IPS-18c (cell line): ENCODE results near the gene LRRC27.
"Not testable (repeated sequence)": the region's sequence is repeated elsewhere in the genome, so short reads cannot be mapped to it uniquely, and the experiment has no call there.

Experiments used
- H3K4me3 ChIP-seq: 2 replicates; pipeline ENCODE4 v1.7.0; 2013; ENCODE audit warnings: low read depth, mild to moderate bottlenecking, low read length, moderate library complexity; ENCODE audit not compliant: insufficient read depth
- H3K9me3 ChIP-seq: one replicate; pipeline ENCODE4 v1.6.1; 2013; ENCODE audit warnings: mild to moderate bottlenecking, low read length, moderate library complexity; ENCODE audit not compliant: control insufficient read depth, insufficient read depth

The LRRC27 gene

GRCh38 chr10:132328106-132328505 lies 3.9 kb upstream of the LRRC27 start:
- no peaks in the 10 kb centered on the region for H3K9me3 ChIP-seq
- no peak overlapping the region for H3K4me3 ChIP-seq

- H3K4me3 ChIP-seq, result no peak overlapping the region
- no peaks in the 10 kb centered on the region for H3K9me3 ChIP-seq
Measured at GRCh38 chr10:132328738-132329137, 3.3 kb upstream of the LRRC27 start.

GRCh38 chr10:132329565-132330485 lies 2.2 kb upstream of the LRRC27 start:
- H3K9me3 ChIP-seq, result no peaks in the 10 kb centered on the region
- H3K4me3 ChIP-seq, result peak overlapping the region; percentile 9; the same call in 1 of the 2 replicates

GRCh38 chr10:132330486-132330833 lies 1.5 kb upstream of the LRRC27 start:
- H3K9me3 ChIP-seq, result no peaks in the 10 kb centered on the region
- H3K4me3 ChIP-seq, result peak overlapping the region; percentile 20; the same call in 1 of the 2 replicates

GRCh38 chr10:132332433-132332754 lies 401 bp downstream of the LRRC27 start:
- H3K4me3 ChIP-seq, result peak overlapping the region; percentile 54; the same call in 1 of the 2 replicates
- no peaks in the 10 kb centered on the region for H3K9me3 ChIP-seq

GRCh38 chr10:132333386-132333785 lies 1.4 kb downstream of the LRRC27 start:
- no peaks in the 10 kb centered on the region for H3K9me3 ChIP-seq
- no peak overlapping the region for H3K4me3 ChIP-seq

- H3K4me3 ChIP-seq, result no peak overlapping the region
Measured at GRCh38 chr10:132334631-132335188, 2.7 kb downstream of the LRRC27 start.

GRCh38 chr10:132335189-132336063 lies 3.4 kb downstream of the LRRC27 start:
- no peak overlapping the region for H3K4me3 ChIP-seq

More at GRCh38 chr10:132334631-132335188, 2.7 kb downstream of the LRRC27 start:
- no peaks in the 10 kb centered on the region for H3K9me3 ChIP-seq

GRCh38 chr10:132336064-132336746 lies 4.2 kb downstream of the LRRC27 start:
- Histone ChIP-seq H3K9me3 (no peaks in the 10 kb centered on the region), H3K4me3 (no peak overlapping the region)

More at GRCh38 chr10:132335189-132336063, 3.4 kb downstream of the LRRC27 start:
- no peaks in the 10 kb centered on the region for H3K9me3 ChIP-seq

GRCh38 chr10:132336919-132337407 lies 5.0 kb downstream of the LRRC27 start:
- Histone ChIP-seq H3K4me3 (no peak overlapping the region), H3K9me3 (no peaks in the 10 kb centered on the region)

GRCh38 chr10:132337854-132338253 lies 5.9 kb downstream of the LRRC27 start:
- not testable (repeated sequence) for H3K4me3 ChIP-seq, H3K9me3 ChIP-seq

GRCh38 chr10:132338876-132339275 lies 6.9 kb downstream of the LRRC27 start:
- H3K9me3 ChIP-seq, result no peaks in the 10 kb centered on the region
- no peak overlapping the region for H3K4me3 ChIP-seq

GRCh38 chr10:132339276-132339675 lies 7.3 kb downstream of the LRRC27 start:
- H3K4me3 ChIP-seq, result no peak overlapping the region
- no peaks in the 10 kb centered on the region for H3K9me3 ChIP-seq

- Histone ChIP-seq H3K4me3 (no peak overlapping the region), H3K9me3 (no peaks in the 10 kb centered on the region)
Measured at GRCh38 chr10:132341017-132341416, 9.0 kb downstream of the LRRC27 start.

GRCh38 chr10:132341781-132342180 lies 9.8 kb downstream of the LRRC27 start:
- Histone ChIP-seq H3K4me3 (no peak overlapping the region), H3K9me3 (no peaks in the 10 kb centered on the region)

- Histone ChIP-seq H3K4me3 (no peak overlapping the region), H3K9me3 (no peaks in the 10 kb centered on the region)
Measured at GRCh38 chr10:132342553-132342952, 10.6 kb downstream of the LRRC27 start.

- no peaks in the 10 kb centered on the region for H3K9me3 ChIP-seq
- no peak overlapping the region for H3K4me3 ChIP-seq
Measured at GRCh38 chr10:132344386-132344785, 12.4 kb downstream of the LRRC27 start.
